OCI-LY3 (cell line): ENCODE measurements around the gene CLEC3A.

Experiments
- H2AFZ ChIP-seq: fragments of 200-600, 300-600 bp; shearing (Covaris generic); 2 replicates; pipeline ENCODE4 v1.6.0; 2014; ENCODE audit warnings: antibody characterized with exemption, low read depth, low read length
- H3K27ac ChIP-seq: fragments of 200-600, 300-600 bp; sonication (generic); 2 replicates; pipeline ENCODE4 v1.5.1; 2014; ENCODE audit warnings: mild to moderate bottlenecking, low read length, moderate library complexity, mixed read lengths
- H3K27me3 ChIP-seq: fragments of 200-600, 300-600 bp; sonication (generic); 2 replicates; pipeline ENCODE4 v1.6.1; 2014; ENCODE audit warnings: low read depth, low read length, mixed read lengths
- H3K36me3 ChIP-seq: fragments of 200-600, 300-600 bp; sonication (generic); replicated peaks from 2 replicates; pipeline ENCODE3; 2014; ENCODE audit warnings: low read depth, low read length, mixed read lengths
- H3K4me1 ChIP-seq: fragments of 300-600, 200-600 bp; sonication (generic); 2 replicates; pipeline ENCODE4 v1.6.1; 2014; ENCODE audit warnings: low read length, mixed read lengths
- H3K4me2 ChIP-seq: fragments of 200-600, 300-600 bp; sonication (generic); 2 replicates; pipeline ENCODE4 v1.6.1; 2014; ENCODE audit warnings: low read length, mixed read lengths
- H3K4me3 ChIP-seq: fragments of 300-600, 200-600 bp; sonication (generic); 2 replicates; pipeline ENCODE4 v1.5.1; 2014; ENCODE audit warnings: antibody characterized with exemption, mild to moderate bottlenecking, low read length, moderate library complexity
- H3K79me2 ChIP-seq: fragments of 300-600, 200-600 bp; shearing (Covaris generic); 2 replicates; pipeline ENCODE4 v1.6.1; 2014; ENCODE audit warnings: mild to moderate bottlenecking, low read length, mixed read lengths
- H3K9ac ChIP-seq: fragments of 300-600, 200-600 bp; shearing (Covaris generic); 2 replicates; pipeline ENCODE4 v1.6.0; 2014; ENCODE audit warnings: mild to moderate bottlenecking, low read length, moderate library complexity
- H3K9me3 ChIP-seq: fragments of 200-600, 300-600 bp; shearing (Covaris generic); 2 replicates; pipeline ENCODE4 v1.6.1; 2014; ENCODE audit warnings: low read length, mixed read lengths; ENCODE audit not compliant: insufficient read depth
- H4K20me1 ChIP-seq: fragments of 200-600, 300-600 bp; sonication (generic); 2 replicates; pipeline ENCODE4 v1.6.1; 2016; ENCODE audit warnings: low read length, mixed read lengths; ENCODE audit not compliant: insufficient read depth
- EZH2phosphoT487 ChIP-seq: fragments of 200-600 bp; shearing (Covaris generic); IDR thresholded peaks from 2 replicates; pipeline ENCODE4 v1.6.1; 2018; ENCODE audit warnings: antibody characterized with exemption, mixed run types, low read depth
- TF ChIP-seq, protein P1 (sequence below): fragments of 200-600, 300-600 bp; sonication (generic); IDR thresholded peaks from 2 replicates; pipeline ENCODE4 v1.5.1; 2014; ENCODE audit warnings: antibody characterized with exemption, low read length, low read depth

The CLEC3A gene

DNA sequence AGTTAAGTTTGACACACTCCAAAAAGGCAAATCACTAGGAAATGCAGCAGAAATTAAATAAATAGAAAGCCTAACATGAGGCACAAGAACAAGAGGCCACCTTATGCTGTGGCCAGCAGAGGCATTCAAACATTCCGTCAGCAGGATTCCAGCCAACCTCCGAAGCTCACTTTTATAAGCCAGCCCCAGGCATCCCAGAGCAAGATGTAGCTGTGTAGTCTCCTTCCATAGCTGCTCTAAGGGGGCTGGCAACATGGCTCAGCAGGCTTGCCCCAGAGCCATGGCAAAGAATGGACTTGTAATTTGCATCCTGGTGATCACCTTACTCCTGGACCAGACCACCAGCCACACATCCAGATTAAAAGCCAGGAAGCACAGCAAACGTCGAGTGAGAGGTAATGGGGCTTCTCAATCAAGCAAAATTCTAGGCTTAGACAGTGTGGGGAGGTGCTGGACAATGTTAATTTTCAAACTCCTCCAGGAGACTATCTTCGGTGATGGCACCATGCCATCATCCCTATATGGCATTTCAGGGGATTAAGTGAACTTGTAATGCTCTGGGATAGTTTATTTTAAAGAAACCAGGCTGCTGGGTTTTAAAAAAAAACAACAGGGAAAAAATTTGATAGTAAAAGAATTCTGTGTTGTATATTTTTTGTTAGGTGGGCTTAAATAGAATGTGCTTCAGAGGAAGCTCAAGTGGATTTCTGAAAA, at the start of gene CLEC3A:
TSS of gene CLEC3A (plus strand) at position 202 of the 714 bp plus-strand sequence. CDS start at position 281, 79 bp downstream.
- Histone ChIP-seq H3K79me2 (no peaks in the 10 kb centered on the region), H3K4me1 (no peaks in the 10 kb centered on the region), H3K9me3 (no peaks in the 10 kb centered on the region), H4K20me1 (no peaks in the 10 kb centered on the region), H2AFZ (no peak within 1 kb of the TSS), H3K4me3 (no peak within 1 kb of the TSS), H3K36me3 (no peaks in the 10 kb centered on the region), H3K27me3 (peaks cover 32% of the 10 kb centered on the region), H3K4me2 (no peak within 1 kb of the TSS), H3K27ac (no peak within 1 kb of the TSS), H3K9ac (no peak within 1 kb of the TSS)
- TF ChIP-seq EZH2phosphoT487 = no peak
- TF ChIP-seq, protein P1, sequence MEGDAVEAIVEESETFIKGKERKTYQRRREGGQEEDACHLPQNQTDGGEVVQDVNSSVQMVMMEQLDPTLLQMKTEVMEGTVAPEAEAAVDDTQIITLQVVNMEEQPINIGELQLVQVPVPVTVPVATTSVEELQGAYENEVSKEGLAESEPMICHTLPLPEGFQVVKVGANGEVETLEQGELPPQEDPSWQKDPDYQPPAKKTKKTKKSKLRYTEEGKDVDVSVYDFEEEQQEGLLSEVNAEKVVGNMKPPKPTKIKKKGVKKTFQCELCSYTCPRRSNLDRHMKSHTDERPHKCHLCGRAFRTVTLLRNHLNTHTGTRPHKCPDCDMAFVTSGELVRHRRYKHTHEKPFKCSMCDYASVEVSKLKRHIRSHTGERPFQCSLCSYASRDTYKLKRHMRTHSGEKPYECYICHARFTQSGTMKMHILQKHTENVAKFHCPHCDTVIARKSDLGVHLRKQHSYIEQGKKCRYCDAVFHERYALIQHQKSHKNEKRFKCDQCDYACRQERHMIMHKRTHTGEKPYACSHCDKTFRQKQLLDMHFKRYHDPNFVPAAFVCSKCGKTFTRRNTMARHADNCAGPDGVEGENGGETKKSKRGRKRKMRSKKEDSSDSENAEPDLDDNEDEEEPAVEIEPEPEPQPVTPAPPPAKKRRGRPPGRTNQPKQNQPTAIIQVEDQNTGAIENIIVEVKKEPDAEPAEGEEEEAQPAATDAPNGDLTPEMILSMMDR = no peak

DNA sequence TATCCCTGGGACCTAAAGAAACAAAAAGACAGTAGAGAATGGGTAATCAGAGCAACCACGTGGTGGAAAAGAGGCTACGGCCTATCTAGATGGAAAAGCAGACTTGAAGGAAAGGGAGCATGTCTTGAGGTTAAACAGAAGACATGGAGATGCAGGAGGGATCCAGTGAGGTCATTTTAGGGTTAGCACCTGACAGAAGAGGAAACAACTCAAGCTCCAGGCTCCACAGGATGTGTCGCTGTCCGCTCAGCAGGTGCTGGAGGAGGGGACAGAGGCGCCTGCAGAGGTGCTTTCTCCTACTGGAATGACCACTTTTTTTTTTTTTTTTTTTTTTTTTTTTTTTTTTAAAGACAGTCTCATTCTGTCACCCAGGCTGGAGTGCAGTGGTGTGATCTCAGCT, 47.5 kb upstream of the CLEC3A start:
- TF ChIP-seq EZH2phosphoT487 = no peak
- TF ChIP-seq, protein P1 = no peak
- no peak overlapping the region for H3K27ac ChIP-seq
- H2AFZ ChIP-seq = no peak overlapping the region
- no peaks in the 10 kb centered on the region for H4K20me1 ChIP-seq
- no peaks in the 10 kb centered on the region for H3K36me3 ChIP-seq
- H3K9ac ChIP-seq = no peak overlapping the region
- H3K27me3 ChIP-seq = peaks cover 32% of the 10 kb centered on the region
- H3K79me2 ChIP-seq = no peaks in the 10 kb centered on the region
- H3K4me3 ChIP-seq = no peak overlapping the region
- no peak overlapping the region for H3K4me2 ChIP-seq
- no peaks in the 10 kb centered on the region for H3K9me3 ChIP-seq
- H3K4me1 ChIP-seq = peaks cover 9% of the 10 kb centered on the region

DNA sequence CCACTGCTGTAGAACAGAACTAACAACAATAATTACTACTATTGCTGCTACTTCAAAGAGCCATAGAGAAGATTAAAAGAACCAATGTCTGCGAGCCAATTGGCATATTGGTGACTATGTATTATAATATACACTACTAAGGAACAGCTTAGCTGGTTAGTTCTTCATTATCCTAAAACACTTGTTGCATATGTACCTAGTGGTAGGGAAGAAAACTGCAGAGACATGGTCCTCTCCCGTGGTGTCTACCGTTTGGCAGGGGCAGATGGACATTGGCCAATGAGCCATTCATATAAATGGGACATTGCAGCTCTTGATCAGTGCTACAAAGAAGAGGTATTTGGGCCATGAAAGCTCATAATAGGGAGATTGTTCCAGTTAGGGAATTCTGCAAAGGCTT, 46.4 kb upstream of the CLEC3A start:
- Histone ChIP-seq H3K27me3 (peaks cover 32% of the 10 kb centered on the region), H3K4me2 (no peak overlapping the region), H4K20me1 (no peaks in the 10 kb centered on the region), H3K4me3 (no peak overlapping the region), H3K79me2 (no peaks in the 10 kb centered on the region), H3K27ac (no peak overlapping the region), H3K9me3 (no peaks in the 10 kb centered on the region), H3K9ac (no peak overlapping the region), H3K36me3 (no peaks in the 10 kb centered on the region), H3K4me1 (peaks cover 12% of the 10 kb centered on the region), H2AFZ (no peak overlapping the region)
- TF ChIP-seq EZH2phosphoT487 = no peak
- TF ChIP-seq, protein P1 = no peak

- peaks cover 8% of the 10 kb centered on the region for H3K4me1 ChIP-seq
- peaks cover 32% of the 10 kb centered on the region for H3K27me3 ChIP-seq
- H4K20me1 ChIP-seq = no peaks in the 10 kb centered on the region
- TF ChIP-seq, protein P1 = no peak
- no peak for TF ChIP-seq EZH2phosphoT487
- H3K4me3 ChIP-seq = no peak overlapping the region
- H3K4me2 ChIP-seq = no peak overlapping the region
- no peaks in the 10 kb centered on the region for H3K9me3 ChIP-seq
- no peak overlapping the region for H3K9ac ChIP-seq
- no peak overlapping the region for H2AFZ ChIP-seq
- H3K27ac ChIP-seq = no peak overlapping the region
- no peaks in the 10 kb centered on the region for H3K79me2 ChIP-seq
- no peaks in the 10 kb centered on the region for H3K36me3 ChIP-seq
These were observed 45.0 kb upstream of the CLEC3A start for GRCh38 chr16:77977339-77977738.
